Prostate gland (tissue), 2 donors: Measurements from ENCODE around the gene SEPTIN2. TPM values are rescaled to one million over a fixed set of nuclear protein-coding genes. Genes with fewer than 3 reads are reported as not detected.

Source experiments
- DNase-seq: peaks from one replicate; pipeline ENCODE4 v3.0.0-alpha.2; 2019; ENCODE audit warnings: low spot score
- H3K27ac ChIP-seq, 2 donors: fragments of 200-600 bp; sonication (generic); 2 replicates each; pipeline ENCODE4 v1.5.1; 2017 to 2019
- H3K27me3 ChIP-seq: fragments of 200-600 bp; sonication (generic); replicated peaks from 2 replicates; pipeline ENCODE4 v1.5.1; 2019; ENCODE audit not compliant: insufficient read depth
- H3K36me3 ChIP-seq, 2 donors: fragments of 200-600 bp; sonication (generic); 1 replicate in 1 of 2; 2 replicates in 1 of 2; pipeline versions ENCODE4 v1.5.1 to v1.8.1; 2017 to 2019
- H3K4me1 ChIP-seq: fragments of 200-600 bp; sonication (generic); replicated peaks from 2 replicates; pipeline ENCODE4 v1.5.1; 2019
- H3K4me3 ChIP-seq, 2 donors: fragments of 200-600 bp; sonication (generic); 2 replicates each; pipeline ENCODE4 v1.5.1; 2017 to 2019
- H3K9me3 ChIP-seq: fragments of 200-600 bp; sonication (generic); 2 replicates; pipeline ENCODE4 v1.5.1; 2017
- POLR2A ChIP-seq: fragments of 450-650 bp; IDR thresholded peaks from one replicate; pipeline ENCODE4 v1.6.1; 2016; ENCODE audit warnings: antibody characterized with exemption, mild to moderate bottlenecking
- POLR2AphosphoS5 ChIP-seq: sonication (generic); formaldehyde crosslinking; IDR thresholded peaks from one replicate; pipeline ENCODE4 v1.6.1; 2017; ENCODE audit warnings: antibody characterized with exemption
- WGBS: methylation state at CpG from one replicate; pipeline ENCODE4 v1.1.5; 2018; 5-methylcytosine and 5-hydroxymethylcytosine counted together
- intact Hi-C: fragments of 100-400 bp; cut with DNase I; formaldehyde crosslinking; loops from one replicate; pipeline ENCODE4 v1.14.2; 2022
- total RNA-seq, 2 donors: library from RNA; depleted of rRNA; stranded (reverse); fragments of >200 nt; gene quantifications; one replicate each; pipeline ENCODE4 v1.1.0, GENCODE V29; 2016
- TF ChIP-seq, protein P1 (sequence below), 4 experiments: fragments of 200-600 bp in 2 of 4; fragments of 450-650 bp in 2 of 4; sonication (generic) in 2 of 4; IDR thresholded peaks; 1 replicate in 3 of 4; 2 replicates in 1 of 4; pipeline ENCODE4 v1.5.1; 2016 to 2019; ENCODE audit warnings: antibody characterized with exemption in 4 of 4, mild to moderate bottlenecking in 2 of 4, moderate library complexity in 2 of 4

SEPTIN2 gene
- total RNA-seq, 2 donors from 2014 or later = 202 to 284 TPM

- WGBS = 83% methylated on average over 10 of the region's 10 CpGs
- H3K27ac ChIP-seq = no peak overlapping the region
- H3K4me3 ChIP-seq = no peak overlapping the region
- TF ChIP-seq POLR2A (no peak), POLR2AphosphoS5 (no peak)
- TF ChIP-seq, protein P1, sequence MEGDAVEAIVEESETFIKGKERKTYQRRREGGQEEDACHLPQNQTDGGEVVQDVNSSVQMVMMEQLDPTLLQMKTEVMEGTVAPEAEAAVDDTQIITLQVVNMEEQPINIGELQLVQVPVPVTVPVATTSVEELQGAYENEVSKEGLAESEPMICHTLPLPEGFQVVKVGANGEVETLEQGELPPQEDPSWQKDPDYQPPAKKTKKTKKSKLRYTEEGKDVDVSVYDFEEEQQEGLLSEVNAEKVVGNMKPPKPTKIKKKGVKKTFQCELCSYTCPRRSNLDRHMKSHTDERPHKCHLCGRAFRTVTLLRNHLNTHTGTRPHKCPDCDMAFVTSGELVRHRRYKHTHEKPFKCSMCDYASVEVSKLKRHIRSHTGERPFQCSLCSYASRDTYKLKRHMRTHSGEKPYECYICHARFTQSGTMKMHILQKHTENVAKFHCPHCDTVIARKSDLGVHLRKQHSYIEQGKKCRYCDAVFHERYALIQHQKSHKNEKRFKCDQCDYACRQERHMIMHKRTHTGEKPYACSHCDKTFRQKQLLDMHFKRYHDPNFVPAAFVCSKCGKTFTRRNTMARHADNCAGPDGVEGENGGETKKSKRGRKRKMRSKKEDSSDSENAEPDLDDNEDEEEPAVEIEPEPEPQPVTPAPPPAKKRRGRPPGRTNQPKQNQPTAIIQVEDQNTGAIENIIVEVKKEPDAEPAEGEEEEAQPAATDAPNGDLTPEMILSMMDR (IDR thresholded peaks at IDR 0.05) = no peak
- no peaks in the 10 kb centered on the region for H3K9me3 ChIP-seq
- no peak for DNase-seq
- intact Hi-C loops = no loop called here
- no peaks in the 10 kb centered on the region for H3K27me3 ChIP-seq
- no peaks in the 10 kb centered on the region for H3K4me1 ChIP-seq
- no peaks in the 10 kb centered on the region for H3K36me3 ChIP-seq
Observed at GRCh38 chr2:241399941-241400922, 84.5 kb downstream of the SEPTIN2 start.

Other genes starting within 250 kb of the SEPTIN2 start
- gene MTERF4, start 213.6 kb upstream of the SEPTIN2 start, total RNA-seq = 10 to 100 TPM; 91.3 to 98.5 TPM
- gene PASK, start 166.5 kb upstream of the SEPTIN2 start, total RNA-seq = 100 to 1,000 TPM in 1 of 2 donors, 10 to 100 TPM in 1; 49.2 to 200 TPM
- 10 to 100 TPM; 50.0 to 91.3 TPM for gene PPP1R7, start 165.5 kb upstream of the SEPTIN2 start, total RNA-seq
- 100 to 1,000 TPM; 140 to 187 TPM for gene ANO7, start 127.2 kb upstream of the SEPTIN2 start, total RNA-seq
- gene HDLBP, start 253 bp upstream of the SEPTIN2 start, total RNA-seq = 100 to 1,000 TPM; 529 to 612 TPM
- 10 to 100 TPM; 32.4 to 35.9 TPM for gene FARP2, start 40.4 kb downstream of the SEPTIN2 start, total RNA-seq
- gene STK25, start 192.7 kb downstream of the SEPTIN2 start, total RNA-seq = 100 to 1,000 TPM; 169 to 235 TPM
- gene BOK, start 242.8 kb downstream of the SEPTIN2 start, total RNA-seq = 10 to 100 TPM; 58.3 to 91.6 TPM